ENCODE measurements around the gene AKR1B15.

GRCh38 chr7:134535919-134536299, 13.0 kb upstream of the AKR1B15 start:
- TF ChIP-seq EZH2 (IDR thresholded peaks at IDR 0.05; ENCODE audit: low read length) (no peak), CTCF (optimal IDR thresholded peaks at IDR 0.05 in 1 of 3, IDR thresholded peaks at IDR 0.05 in 1 of 3, conservative IDR thresholded peaks at IDR 0.05 in 1 of 3; ENCODE audit: extremely low read depth in 1 of 3, insufficient read depth in 2 of 3, low read length in 3 of 3) (no peak)

All from keratinocyte (primary cell).